ENCODE measurements around the gene APEH. TPM values are rescaled to one million over a fixed set of nuclear protein-coding genes. Genes with fewer than 3 reads are reported as not detected.

APEH gene
- total and polyA plus RNA-seq, 2 donors (not counting 1 experiment from before 2014, with no cell fraction given) = 79.4 to 96.2 TPM

DNA sequence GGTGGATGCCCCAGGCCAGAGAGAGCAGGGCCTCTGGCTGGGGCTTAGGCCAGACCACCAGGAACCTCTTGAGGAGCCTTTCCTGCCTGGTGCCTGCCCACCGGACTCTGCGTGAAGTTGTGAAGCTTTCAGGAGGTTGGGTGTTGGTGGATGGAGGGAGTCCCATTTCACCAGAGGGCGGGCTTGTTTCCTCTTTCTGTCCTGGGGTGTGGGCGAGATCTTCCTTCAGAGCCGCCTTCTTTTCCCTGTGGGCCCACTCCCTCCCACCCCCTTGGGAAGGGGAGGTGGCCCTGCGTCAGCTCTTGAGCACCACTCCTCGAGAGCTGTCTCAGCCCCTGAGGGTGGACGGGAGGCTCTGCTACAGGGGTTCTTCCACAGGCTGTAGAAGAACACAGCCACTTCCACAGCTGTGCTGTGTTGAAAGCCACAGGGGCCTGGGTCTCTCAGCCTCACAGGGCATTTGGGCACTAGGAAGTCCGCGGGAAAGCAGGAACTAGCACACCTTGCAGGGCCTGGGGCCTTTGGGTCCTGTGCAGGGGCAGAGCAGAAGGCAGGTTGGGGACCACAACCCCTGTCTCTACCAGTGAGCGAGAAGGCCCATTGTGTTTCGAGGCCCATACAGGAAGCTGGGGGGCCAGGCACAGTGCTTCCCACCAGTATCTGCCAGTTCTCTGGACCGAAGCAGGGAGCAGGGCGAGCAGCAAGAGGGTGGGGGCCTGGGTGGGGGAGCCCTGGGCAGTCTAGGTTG lies 43.2 kb downstream of the APEH start:
- Histone ChIP-seq H3K4me1 (ENCODE audit: control insufficient read depth in 2 of 2, insufficient read depth in 2 of 2, low read length in 2 of 2) (peaks cover 7 to 27% of the 10 kb centered on the region in 2 donors), H3K4me2 (replicated peaks; ENCODE audit: low read depth, low read length, poor library complexity, severe bottlenecking) (no peak overlapping the region), H4K20me1 (ENCODE audit: control insufficient read depth, insufficient read depth, low read length, poor library complexity, severe bottlenecking) (no peaks in the 10 kb centered on the region), H2AFZ (ENCODE audit: insufficient read depth, low read depth, low read length, poor library complexity, severe bottlenecking) (no peak overlapping the region), H3K9ac (ENCODE audit: low read length) (no peak overlapping the region), H3K36me3 (replicated peaks in 1 of 2; ENCODE audit: control extremely low read depth in 1 of 2, control insufficient read depth in 1 of 2, extremely low read depth in 1 of 2, insufficient read depth in 2 of 2, low read length in 1 of 2) (peaks cover 0 to 18% of the 10 kb centered on the region in 2 experiments), H3K4me3 (ENCODE audit: control extremely low read depth in 1 of 5, extremely low read depth in 1 of 5, insufficient read depth in 1 of 5, low read depth in 2 of 5, low read length in 4 of 5) (no peak overlapping the region), H3K79me2 (ENCODE audit: control insufficient read depth, insufficient read depth, low read length) (peaks cover 4% of the 10 kb centered on the region), H3K9me3 (ENCODE audit: control extremely low read depth in 1 of 3, control insufficient read depth in 2 of 3, insufficient read depth in 1 of 3, low read length in 2 of 3) (no peaks in the 10 kb centered on the region), H3K27me3 (replicated peaks in 1 of 4; ENCODE audit: control extremely low read depth in 1 of 4, control insufficient read depth in 3 of 4, insufficient read depth in 4 of 4, low read length in 3 of 4) (no peaks in the 10 kb centered on the region), H3K27ac (ENCODE audit: low read length in 2 of 2) (no peak overlapping the region)
- CTCF ChIA-PET = interaction anchor here (1.1 to 1.7 kb wide), 2 partner anchors 122 to 178 kb away, joined by 3 read pairs; no protein-coding TSS in a partner anchor
- Mint-ChIP-seq H3K4me3 (peak overlapping the region; percentile 29), H3K9me3 (ENCODE audit: insufficient read depth) (no peaks in the 10 kb centered on the region), H3K27me3 (no peaks in the 10 kb centered on the region), H3K27ac (peak overlapping the region; percentile 10), H3K4me1 (peaks cover 28% of the 10 kb centered on the region)
- POLR2A ChIA-PET = interaction anchor here (1.0 kb wide), 1 partner anchor 69 kb away, joined by 3 read pairs; the partner anchor contains the start of gene IP6K1
- ATAC-seq (ENCODE audit: low read depth) (no peak), DNase-seq (peak; percentile 34)
- 74% methylated on average over 7 of the region's 14 CpGs for WGBS (ENCODE audit: insufficient coverage)
- TF ChIP-seq, protein P1, sequence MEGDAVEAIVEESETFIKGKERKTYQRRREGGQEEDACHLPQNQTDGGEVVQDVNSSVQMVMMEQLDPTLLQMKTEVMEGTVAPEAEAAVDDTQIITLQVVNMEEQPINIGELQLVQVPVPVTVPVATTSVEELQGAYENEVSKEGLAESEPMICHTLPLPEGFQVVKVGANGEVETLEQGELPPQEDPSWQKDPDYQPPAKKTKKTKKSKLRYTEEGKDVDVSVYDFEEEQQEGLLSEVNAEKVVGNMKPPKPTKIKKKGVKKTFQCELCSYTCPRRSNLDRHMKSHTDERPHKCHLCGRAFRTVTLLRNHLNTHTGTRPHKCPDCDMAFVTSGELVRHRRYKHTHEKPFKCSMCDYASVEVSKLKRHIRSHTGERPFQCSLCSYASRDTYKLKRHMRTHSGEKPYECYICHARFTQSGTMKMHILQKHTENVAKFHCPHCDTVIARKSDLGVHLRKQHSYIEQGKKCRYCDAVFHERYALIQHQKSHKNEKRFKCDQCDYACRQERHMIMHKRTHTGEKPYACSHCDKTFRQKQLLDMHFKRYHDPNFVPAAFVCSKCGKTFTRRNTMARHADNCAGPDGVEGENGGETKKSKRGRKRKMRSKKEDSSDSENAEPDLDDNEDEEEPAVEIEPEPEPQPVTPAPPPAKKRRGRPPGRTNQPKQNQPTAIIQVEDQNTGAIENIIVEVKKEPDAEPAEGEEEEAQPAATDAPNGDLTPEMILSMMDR (IDR thresholded peaks at IDR 0.05) = no peak
- TF ChIP-seq EZH2 (IDR thresholded peaks at IDR 0.05; ENCODE audit: borderline replicate concordance, insufficient read depth, low read depth, low read length, poor library complexity, severe bottlenecking) = no peak
- intact Hi-C loops (cut with micrococcal nuclease) = no loop called here

Measured in B cell (primary cell).